ENCODE results near the gene ZNF768. TPM values are rescaled to one million over a fixed set of nuclear protein-coding genes. Genes with fewer than 3 reads are reported as not detected.
"Not testable (repeated sequence)": the region's sequence is repeated elsewhere in the genome, so short reads cannot be mapped to it uniquely, and the experiment has no call there.

The ZNF768 gene
- total RNA-seq, 4 donors from 2014 or later: 41.3 to 87.8 (median 50.9) TPM

DNA sequence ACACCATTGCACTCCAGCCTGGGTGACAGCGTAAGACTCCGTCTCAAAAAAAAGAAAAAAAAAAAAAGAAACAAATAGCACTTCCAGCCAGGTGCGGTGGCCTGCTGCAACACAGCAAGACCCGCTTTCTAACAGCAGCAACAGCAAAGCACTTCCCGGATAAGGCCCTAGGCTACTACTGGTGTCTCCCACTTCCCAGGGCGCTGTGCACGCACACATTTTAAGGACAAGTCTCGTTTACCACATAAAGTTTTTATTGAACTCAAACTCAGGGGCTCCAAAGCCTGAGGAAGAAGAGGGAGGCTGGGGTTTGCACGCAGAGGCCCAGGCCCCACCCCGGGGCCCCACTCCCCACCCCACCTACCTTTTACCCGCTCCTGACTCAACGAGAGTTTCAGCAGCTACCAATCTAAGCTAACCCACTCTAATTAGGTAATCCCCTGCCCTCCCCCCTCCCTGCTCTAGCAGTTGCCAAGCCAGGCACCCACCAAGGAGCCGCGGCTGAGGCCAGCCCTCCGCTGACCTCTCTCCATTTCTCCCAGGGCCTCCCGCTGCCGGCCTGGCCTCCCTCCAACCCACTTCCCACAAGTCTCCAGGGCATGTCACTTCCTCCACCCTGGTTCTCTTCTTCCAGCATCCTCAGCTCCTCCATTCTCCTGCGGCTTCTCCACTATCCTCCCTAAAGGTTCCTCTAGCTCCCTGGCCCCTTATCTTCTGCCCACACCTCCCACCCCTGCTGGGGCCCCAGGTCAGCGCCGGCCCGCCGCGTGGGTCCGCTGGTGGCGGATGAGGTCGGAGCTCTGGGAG, 2.4 kb downstream of the ZNF768 start:
- no peak for TF ChIP-seq CTCF (IDR thresholded peaks at IDR 0.05)
- no peak for TF ChIP-seq EP300 (IDR thresholded peaks at IDR 0.05)
- no peak for TF ChIP-seq POLR2A (IDR thresholded peaks at IDR 0.05)
- no peak for TF ChIP-seq POLR2AphosphoS5 (IDR thresholded peaks at IDR 0.05)
- no peaks in the 10 kb centered on the region for H3K27me3 ChIP-seq

DNA sequence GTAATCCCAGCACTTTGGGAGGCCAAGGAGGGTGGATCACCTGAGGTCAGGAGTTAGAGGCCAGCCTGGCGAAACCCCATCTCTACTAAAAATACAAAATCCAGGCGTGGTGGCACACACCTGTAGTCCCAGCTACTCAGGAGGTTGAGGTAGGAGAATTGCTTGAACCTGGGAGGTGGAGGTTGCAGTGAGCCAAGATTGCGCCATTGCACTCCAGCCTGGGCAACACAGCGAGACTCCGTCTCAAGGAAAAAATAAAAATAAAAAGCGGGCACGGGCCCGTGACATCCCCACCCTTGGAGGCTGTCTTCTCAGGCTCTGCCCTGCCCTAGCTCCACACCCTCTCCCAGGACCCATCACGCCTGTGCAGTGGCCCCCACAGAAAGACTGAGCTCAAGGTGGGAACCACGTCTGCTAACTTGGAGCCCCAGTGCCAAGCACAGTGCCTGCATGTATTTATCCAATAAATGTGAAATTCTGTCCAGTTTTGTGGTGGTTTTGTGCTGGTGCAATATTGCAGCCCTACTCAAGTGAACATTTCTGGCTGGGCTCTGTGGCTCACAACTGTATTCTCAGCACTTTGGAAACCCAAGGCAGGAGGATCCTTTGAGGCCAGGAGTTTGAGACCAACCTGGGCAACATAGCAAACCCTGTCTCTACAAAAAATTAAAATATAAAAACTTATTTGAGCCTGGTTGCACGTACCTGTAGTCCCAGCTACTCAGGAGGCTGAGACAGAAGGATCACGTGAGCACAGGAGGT, 3.5 kb downstream of the ZNF768 start:
- H3K4me3 ChIP-seq, H3K9me3 ChIP-seq, H3K27ac ChIP-seq, H3K27me3 ChIP-seq, ATAC-seq: not testable (repeated sequence)
- H3K4me1 ChIP-seq: peaks cover 0 to 27% (median 4%) of the 10 kb centered on the region in 3 donors
- 78 to 92% methylated on average over 7 to 8 of the region's 12 CpGs for WGBS, 2 donors (ENCODE audit: low coverage in 1 of 2)
- peaks cover 0 to 11% of the 10 kb centered on the region in 2 donors for H3K36me3 ChIP-seq

More for the DNA sequence above, 2.4 kb downstream of the ZNF768 start:
- Histone ChIP-seq H3K9me3 (no peaks in the 10 kb centered on the region), H3K27ac (no peak overlapping the region), H3K36me3 (peaks cover 0 to 11% of the 10 kb centered on the region in 2 donors), H3K4me3 (no peak overlapping the region), H3K4me1 (peaks cover 0 to 37% (median 8%) of the 10 kb centered on the region in 3 donors)
- 62 to 64% methylated on average over 8 to 11 of the region's 26 CpGs for WGBS, 2 donors (ENCODE audit: low coverage in 1 of 2)
- no peak for ATAC-seq

GRCh38 chr16:30521873-30522641, 4.3 kb downstream of the ZNF768 start:
- TF ChIP-seq CTCF (IDR thresholded peaks at IDR 0.05): no peak
- TF ChIP-seq POLR2AphosphoS5 (IDR thresholded peaks at IDR 0.05): no peak
- no peak for TF ChIP-seq EP300 (IDR thresholded peaks at IDR 0.05)
- TF ChIP-seq POLR2A (IDR thresholded peaks at IDR 0.05): no peak
- Histone ChIP-seq H3K9me3 (no peaks in the 10 kb centered on the region), H3K4me1 (peaks cover 0 to 22% (median 0%) of the 10 kb centered on the region in 3 donors), H3K27ac (no peak overlapping the region), H3K4me3 (no peak overlapping the region), H3K27me3 (no peaks in the 10 kb centered on the region), H3K36me3 (peaks cover 0 to 11% of the 10 kb centered on the region in 2 donors)
- ATAC-seq: no peak
- WGBS, 2 donors (ENCODE audit: low coverage in 1 of 2): 49 to 50% methylated on average over 9 to 10 of the region's 11 CpGs

DNA sequence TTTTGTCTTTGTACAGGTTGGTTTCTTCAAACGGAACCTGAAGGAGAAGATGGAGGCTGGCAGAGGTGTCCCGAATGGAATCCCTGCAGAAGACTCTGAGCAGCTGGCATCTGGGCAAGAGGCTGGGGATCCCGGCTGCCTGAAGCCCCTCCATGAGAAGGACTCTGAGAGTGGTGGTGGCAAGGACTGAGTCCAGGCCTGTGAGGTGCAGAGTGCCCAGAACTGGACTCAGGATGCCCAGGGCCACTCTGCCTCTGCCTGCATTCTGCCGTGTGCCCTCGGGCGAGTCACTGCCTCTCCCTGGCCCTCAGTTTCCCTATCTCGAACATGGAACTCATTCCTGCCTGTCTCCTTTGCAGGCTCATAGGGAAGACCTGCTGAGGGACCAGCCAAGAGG, 4.9 kb downstream of the ZNF768 start:
- TF ChIP-seq EP300 (IDR thresholded peaks at IDR 0.05) (no peak), CTCF (IDR thresholded peaks at IDR 0.05) (no peak), POLR2A (IDR thresholded peaks at IDR 0.05) (no peak), POLR2AphosphoS5 (IDR thresholded peaks at IDR 0.05) (no peak)
- no peak for ATAC-seq

More for the DNA sequence above, 4.9 kb downstream of the ZNF768 start:
- H3K27me3 ChIP-seq: peaks cover 2% of the 10 kb centered on the region
- no peak overlapping the region for H3K27ac ChIP-seq
- H3K4me1 ChIP-seq: peaks cover 0 to 22% (median 0%) of the 10 kb centered on the region in 3 donors
- H3K4me3 ChIP-seq: no peak overlapping the region
- WGBS, 2 donors (ENCODE audit: low coverage in 1 of 2): 78% methylated on average over 1 of the region's 7 CpGs; no CpG with 5 or more reads in 1 of the 2 donors
- peaks cover 0 to 11% of the 10 kb centered on the region in 2 donors for H3K36me3 ChIP-seq
- H3K9me3 ChIP-seq: no peaks in the 10 kb centered on the region
